HUES6 (cell line): ENCODE results near the gene DTD2.
"Not testable (repeated sequence)": the region's sequence is repeated elsewhere in the genome, so short reads cannot be mapped to it uniquely, and the experiment has no call there.

ENCODE experiments used
- H3K27ac ChIP-seq: 2 replicates; pipeline ENCODE4 v1.7.0; 2013; ENCODE audit warnings: low read depth, mild to moderate bottlenecking, low read length, inconsistent platforms
- H3K27me3 ChIP-seq: 2 replicates; pipeline ENCODE4 v1.6.1; 2013; ENCODE audit warnings: low read length; ENCODE audit not compliant: control insufficient read depth, insufficient read depth
- H3K36me3 ChIP-seq: 2 replicates; pipeline ENCODE4 v1.6.1; 2013; ENCODE audit warnings: low read length; ENCODE audit not compliant: control insufficient read depth, insufficient read depth
- H3K4me1 ChIP-seq: 2 replicates; pipeline ENCODE4 v1.6.1; 2013; ENCODE audit warnings: low read length; ENCODE audit not compliant: control insufficient read depth, insufficient read depth
- H3K4me3 ChIP-seq: 2 replicates; pipeline ENCODE4 v1.5.1; 2013; ENCODE audit warnings: low read depth, low read length
- H3K9ac ChIP-seq: one replicate; pipeline ENCODE4 v1.6.1; 2013; ENCODE audit warnings: mild to moderate bottlenecking, low read length
- H3K9me3 ChIP-seq: 2 replicates; pipeline ENCODE4 v1.6.1; 2013; ENCODE audit warnings: low read depth, low read length; ENCODE audit not compliant: control insufficient read depth, insufficient read depth

DTD2 gene

GRCh38 chr14:31441273-31442111 is 15.8 kb downstream of the DTD2 start:
- Histone ChIP-seq H3K4me1 (no peaks in the 10 kb centered on the region), H3K36me3 (peaks cover 6% of the 10 kb centered on the region; the same call in 1 of the 2 replicates), H3K27me3 (no peaks in the 10 kb centered on the region), H3K4me3 (no peak overlapping the region), H3K9me3 (peaks cover 7% of the 10 kb centered on the region; the same call in 1 of the 2 replicates), H3K9ac (no peak overlapping the region), H3K27ac (no peak overlapping the region)

DNA sequence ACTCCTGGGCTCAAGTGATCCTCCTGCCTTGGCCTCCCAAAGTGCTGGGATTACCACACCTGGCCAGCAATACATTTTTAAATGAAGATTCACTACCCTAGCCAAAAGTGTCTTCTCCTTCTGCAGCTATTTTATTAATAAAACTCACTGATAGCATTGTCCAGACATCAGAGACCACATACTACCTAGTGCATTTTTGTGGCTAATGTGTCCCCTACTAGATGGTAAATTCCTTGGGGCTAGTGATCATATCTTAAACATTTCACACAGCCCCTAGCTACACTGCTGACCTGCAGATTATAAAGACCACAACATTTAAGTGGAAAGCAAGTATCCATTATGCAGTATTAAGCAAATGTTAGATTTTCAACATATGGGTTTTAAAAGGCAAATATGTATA is 17.0 kb downstream of the DTD2 start:
- Histone ChIP-seq H3K9me3 (peaks cover 7% of the 10 kb centered on the region; the same call in 1 of the 2 replicates), H3K4me1 (no peaks in the 10 kb centered on the region), H3K27me3 (no peaks in the 10 kb centered on the region), H3K9ac (no peak overlapping the region), H3K4me3 (no peak overlapping the region), H3K27ac (no peak overlapping the region), H3K36me3 (peaks cover 6% of the 10 kb centered on the region; the same call in 1 of the 2 replicates)

DNA sequence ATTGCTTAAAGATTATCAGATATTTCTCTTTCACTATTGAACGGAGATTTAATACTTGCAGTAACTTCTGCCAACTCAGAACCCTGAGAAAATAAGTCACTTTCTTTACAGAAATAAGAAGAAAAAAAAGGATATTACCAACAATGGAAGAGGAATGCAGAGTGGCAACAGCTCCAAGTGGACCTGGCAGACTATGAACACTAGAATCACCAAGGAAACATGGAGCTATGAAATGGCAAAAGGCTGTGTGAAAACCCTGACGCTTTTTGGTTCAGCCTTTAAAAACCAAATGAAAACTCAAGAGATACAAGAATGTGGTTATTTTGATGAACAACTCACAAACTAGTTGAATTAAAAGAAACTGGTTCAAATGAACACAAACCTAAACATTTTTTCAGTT is 17.7 kb downstream of the DTD2 start:
- H3K4me1 ChIP-seq, result no peaks in the 10 kb centered on the region
- H3K27me3 ChIP-seq, result no peaks in the 10 kb centered on the region
- no peak overlapping the region for H3K4me3 ChIP-seq
- peaks cover 6% of the 10 kb centered on the region; the same call in 1 of the 2 replicates for H3K36me3 ChIP-seq
- H3K9ac ChIP-seq, result no peak overlapping the region
- H3K27ac ChIP-seq, result no peak overlapping the region
- H3K9me3 ChIP-seq, result peaks cover 7% of the 10 kb centered on the region; the same call in 1 of the 2 replicates

DNA sequence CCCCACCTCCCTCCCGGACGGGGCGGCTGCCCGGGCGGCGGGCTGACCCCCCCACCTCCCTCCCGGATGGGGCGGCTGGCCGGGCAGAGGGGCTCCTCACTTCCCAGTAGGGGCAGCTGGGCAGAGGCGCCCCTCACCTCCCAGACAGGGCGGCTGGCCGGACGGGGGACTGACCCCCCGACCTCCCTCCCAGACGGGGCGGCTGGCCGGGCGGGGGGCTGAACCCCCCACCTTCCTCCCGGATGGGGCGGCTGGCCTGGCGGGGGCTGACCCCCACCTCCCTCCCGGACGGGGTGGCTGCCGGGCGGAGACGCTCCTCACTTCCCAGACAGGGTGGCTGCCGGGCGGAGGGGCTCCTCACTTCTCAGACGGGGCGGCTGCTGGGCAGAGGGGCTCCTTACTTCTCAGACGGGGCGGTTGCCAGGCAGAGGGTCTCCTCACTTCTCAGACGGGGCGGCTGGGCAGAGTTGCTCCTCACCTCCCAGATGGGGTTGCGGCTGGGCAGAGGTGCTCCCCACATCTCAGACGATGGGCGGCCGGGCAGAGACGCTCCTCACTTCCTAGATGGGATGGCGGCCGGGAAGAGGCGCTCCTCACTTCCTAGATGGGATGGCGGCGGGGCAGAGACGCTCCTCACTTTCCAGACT is 20.1 kb downstream of the DTD2 start:
- H3K4me3 ChIP-seq, H3K27me3 ChIP-seq, H3K4me1 ChIP-seq, H3K36me3 ChIP-seq, H3K27ac ChIP-seq, H3K9me3 ChIP-seq, H3K9ac ChIP-seq: not testable (repeated sequence)

DNA sequence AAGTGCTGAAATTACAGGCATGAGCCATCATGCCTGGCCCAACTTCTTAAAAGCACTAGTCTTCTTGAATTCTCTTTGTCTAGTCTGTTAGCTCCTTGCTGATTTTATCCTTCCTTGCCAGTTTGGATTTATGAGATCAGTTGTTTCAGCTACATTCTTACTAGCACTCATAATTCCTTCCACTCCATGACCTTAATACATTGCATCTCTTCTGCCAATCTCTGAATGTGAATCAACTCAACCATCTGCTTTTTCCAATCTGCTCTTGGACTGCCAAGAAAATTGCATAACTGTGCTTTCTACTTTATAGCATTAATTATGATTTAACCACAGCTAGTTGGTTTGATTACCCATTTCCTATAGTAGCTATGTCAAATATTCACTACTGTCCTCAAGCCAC is 22.0 kb downstream of the DTD2 start:
- no peak overlapping the region for H3K9ac ChIP-seq
- H3K4me3 ChIP-seq, result no peak overlapping the region
- peaks cover 6% of the 10 kb centered on the region; the same call in 1 of the 2 replicates for H3K36me3 ChIP-seq
- no peaks in the 10 kb centered on the region for H3K27me3 ChIP-seq
- H3K27ac ChIP-seq, result no peak overlapping the region
- H3K9me3 ChIP-seq, result peaks cover 14% of the 10 kb centered on the region
- no peaks in the 10 kb centered on the region for H3K4me1 ChIP-seq

DNA sequence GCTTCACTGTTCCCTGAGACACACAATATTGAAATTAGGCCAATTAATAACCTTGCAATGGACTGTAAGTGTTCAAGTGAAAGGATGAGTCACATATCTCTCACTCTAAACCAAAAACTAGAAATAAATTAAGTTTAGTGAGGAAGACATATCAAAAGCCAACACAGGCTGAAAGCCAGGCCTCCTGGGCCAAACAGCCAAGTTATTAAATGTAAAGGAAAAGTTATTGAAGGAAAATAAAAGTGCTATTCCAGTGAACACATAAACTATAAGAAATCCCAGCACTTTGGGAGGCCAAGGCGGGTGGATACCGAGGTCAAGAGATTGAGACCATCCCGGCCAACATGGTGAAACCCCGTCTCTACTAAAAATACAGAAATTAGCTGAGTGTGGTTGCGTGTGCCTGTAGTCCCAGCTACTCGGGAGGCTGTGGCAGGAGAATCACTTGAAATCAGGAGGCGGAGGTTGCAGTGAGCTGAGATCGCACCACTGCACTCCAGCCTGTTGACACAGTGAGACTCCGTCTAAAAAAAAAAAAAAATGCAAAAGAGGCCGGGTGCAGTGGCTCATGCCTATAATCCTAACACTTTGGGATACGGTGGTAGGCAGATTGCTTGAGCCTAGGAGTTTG is 26.6 kb downstream of the DTD2 start:
- no peaks in the 10 kb centered on the region for H3K27me3 ChIP-seq
- H3K36me3 ChIP-seq, result no peaks in the 10 kb centered on the region
- peaks cover 7% of the 10 kb centered on the region for H3K4me1 ChIP-seq
- H3K9me3 ChIP-seq, result peaks cover 7% of the 10 kb centered on the region
- no peak overlapping the region for H3K27ac ChIP-seq
- H3K9ac ChIP-seq, result no peak overlapping the region
- H3K4me3 ChIP-seq, result no peak overlapping the region

GRCh38 chr14:31429791-31430190 is 27.5 kb downstream of the DTD2 start:
- no peak overlapping the region for H3K9ac ChIP-seq
- no peak overlapping the region for H3K27ac ChIP-seq
- no peaks in the 10 kb centered on the region for H3K36me3 ChIP-seq
- no peaks in the 10 kb centered on the region for H3K27me3 ChIP-seq
- H3K4me1 ChIP-seq, result peaks cover 7% of the 10 kb centered on the region
- H3K4me3 ChIP-seq, result no peak overlapping the region
- peaks cover 7% of the 10 kb centered on the region for H3K9me3 ChIP-seq

- Histone ChIP-seq H3K4me3 (no peak overlapping the region), H3K4me1 (peaks cover 7% of the 10 kb centered on the region), H3K9ac (no peak overlapping the region), H3K27ac (no peak overlapping the region), H3K36me3 (no peaks in the 10 kb centered on the region), H3K27me3 (no peaks in the 10 kb centered on the region), H3K9me3 (peaks cover 7% of the 10 kb centered on the region)
Measured at GRCh38 chr14:31428011-31428410, 29.3 kb downstream of the DTD2 start.

DNA sequence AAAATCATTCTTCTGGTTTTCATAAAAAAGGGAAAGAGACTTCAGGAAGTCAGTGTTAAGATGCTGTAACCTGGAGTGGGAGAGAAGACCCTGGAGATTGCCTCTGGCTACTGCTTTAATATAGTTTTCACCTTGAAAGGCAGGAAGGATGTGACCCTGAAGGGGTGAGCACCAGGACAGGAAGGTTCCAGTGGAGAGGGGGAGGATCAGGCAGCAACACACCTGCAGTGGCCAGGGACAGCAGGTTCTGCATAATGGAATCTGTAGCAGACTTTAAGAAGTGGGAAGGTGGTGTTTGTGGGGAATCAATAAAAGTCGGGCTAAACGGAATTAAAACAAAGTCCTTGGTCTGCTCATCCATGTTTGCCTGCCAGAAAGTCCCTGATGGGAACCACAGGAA is 30.6 kb downstream of the DTD2 start:
- Histone ChIP-seq H3K27ac (no peak overlapping the region), H3K4me3 (no peak overlapping the region), H3K9ac (no peak overlapping the region), H3K36me3 (no peaks in the 10 kb centered on the region), H3K4me1 (peaks cover 7% of the 10 kb centered on the region), H3K9me3 (peaks cover 3% of the 10 kb centered on the region), H3K27me3 (no peaks in the 10 kb centered on the region)

GRCh38 chr14:31425905-31426304 is 31.4 kb downstream of the DTD2 start:
- Histone ChIP-seq H3K4me3 (no peak overlapping the region), H3K9ac (no peak overlapping the region), H3K4me1 (peaks cover 8% of the 10 kb centered on the region), H3K27me3 (no peaks in the 10 kb centered on the region), H3K27ac (no peak overlapping the region), H3K36me3 (no peaks in the 10 kb centered on the region), H3K9me3 (no peaks in the 10 kb centered on the region)

DNA sequence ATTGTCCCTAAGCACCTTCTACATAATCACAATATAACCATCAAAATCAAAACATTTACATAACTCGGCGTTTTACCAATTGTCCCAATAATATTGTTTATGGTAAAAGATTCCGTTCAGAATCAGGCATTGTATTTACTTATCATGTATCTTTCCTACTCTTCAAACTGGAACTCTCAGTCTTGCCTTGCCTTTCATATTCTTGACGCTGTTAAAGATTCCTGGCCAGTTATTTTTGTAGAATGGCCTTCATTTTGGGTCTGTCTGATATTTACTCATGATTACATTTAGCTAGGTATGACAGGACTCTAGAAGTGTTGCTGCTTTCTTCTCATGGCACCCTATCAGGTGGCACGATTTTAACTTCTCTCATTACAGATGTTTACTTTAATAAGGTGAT is 36.1 kb downstream of the DTD2 start:
- H3K9ac ChIP-seq, result no peak overlapping the region
- peaks cover 8% of the 10 kb centered on the region for H3K4me1 ChIP-seq
- no peaks in the 10 kb centered on the region for H3K27me3 ChIP-seq
- H3K4me3 ChIP-seq, result peak overlapping the region; percentile 97
- no peaks in the 10 kb centered on the region for H3K9me3 ChIP-seq
- no peaks in the 10 kb centered on the region for H3K36me3 ChIP-seq
- H3K27ac ChIP-seq, result no peak overlapping the region
